Measurements from ENCODE around the gene WEE2. TPM values are rescaled to one million over a fixed set of nuclear protein-coding genes. Genes with fewer than 3 reads are reported as not detected.

The WEE2 gene
- total and polyA plus RNA-seq, 9 of the 15 experiments (the other 6 are each of a cell fraction or from before 2014, with no cell fraction given): not detected

GRCh38 chr7:141776374-141776773 lies 68.2 kb downstream of the WEE2 start, which contains the start of gene TAS2R4:
TAS2R4 (plus strand) TSS chr7:141776674; CDS start chr7:141778489, 1,815 bp downstream.
- Histone ChIP-seq H3K4me1 (replicated peaks in 1 of 2; ENCODE audit: control insufficient read depth in 2 of 2, insufficient read depth in 2 of 2, low read length in 2 of 2) (no peaks in the 10 kb centered on the region), H3K9me3 (replicated peaks; ENCODE audit: control insufficient read depth, insufficient read depth, low read depth, low read length) (no peaks in the 10 kb centered on the region), H3K36me3 (ENCODE audit: control insufficient read depth, insufficient read depth, low read length) (peaks cover 42% of the 10 kb centered on the region), H3K9ac (ENCODE audit: insufficient read depth in 1 of 2, low read depth in 2 of 2, low read length in 2 of 2) (no peak within 1 kb of the TSS), H3K4me3 (no peak within 1 kb of the TSS), H3K4me2 (ENCODE audit: insufficient read depth, low read length) (no peak within 1 kb of the TSS), H3K27ac (ENCODE audit: extremely low read depth, low read depth, low read length) (no peak within 1 kb of the TSS), H2AFZ (ENCODE audit: low read depth, low read length) (no peak within 1 kb of the TSS), H4K20me1 (replicated peaks; ENCODE audit: control insufficient read depth, insufficient read depth, low read length) (no peaks in the 10 kb centered on the region), H3K27me3 (ENCODE audit: control insufficient read depth in 2 of 2, insufficient read depth in 2 of 2, low read length in 2 of 2) (no peaks in the 10 kb centered on the region), H3K79me2 (ENCODE audit: control insufficient read depth, insufficient read depth, low read length) (no peaks in the 10 kb centered on the region), H3K9me1 (ENCODE audit: control insufficient read depth, insufficient read depth, low read length) (no peaks in the 10 kb centered on the region)
- intact Hi-C loops (cut with micrococcal nuclease) (no loop called here), in situ Hi-C loops (cut with MboI) (no loop called here)
- ChIA-PET POLR2A (no interaction called here), CTCF (ENCODE audit: low intra/inter-chr PET ratio) (no interaction called here)
- BruUV-seq (replicated peaks): no TSS peak
- ATAC-seq (no peak), DNase-seq (ENCODE audit: extremely low read depth in 1 of 4, low spot score in 3 of 4) (no peak), FAIRE-seq (no peak)
- WGBS (ENCODE audit: insufficient coverage, low coverage, missing lambda C conversion rate): 87% methylated on average over 1 of the region's 1 CpG
- no peak for TF ChIP-seq ZNF695 (CRISPR knock-in tag; IDR thresholded peaks at IDR 0.05)
- TF ChIP-seq ADNP (tag; IDR thresholded peaks at IDR 0.05): no peak
- TF ChIP-seq KDM1A (IDR thresholded peaks at IDR 0.05): no peak
- TF ChIP-seq XRCC3 (IDR thresholded peaks at IDR 0.05): no peak
- TF ChIP-seq TRIM28 (IDR thresholded peaks at IDR 0.05): no peak
- TF ChIP-seq, protein P1, sequence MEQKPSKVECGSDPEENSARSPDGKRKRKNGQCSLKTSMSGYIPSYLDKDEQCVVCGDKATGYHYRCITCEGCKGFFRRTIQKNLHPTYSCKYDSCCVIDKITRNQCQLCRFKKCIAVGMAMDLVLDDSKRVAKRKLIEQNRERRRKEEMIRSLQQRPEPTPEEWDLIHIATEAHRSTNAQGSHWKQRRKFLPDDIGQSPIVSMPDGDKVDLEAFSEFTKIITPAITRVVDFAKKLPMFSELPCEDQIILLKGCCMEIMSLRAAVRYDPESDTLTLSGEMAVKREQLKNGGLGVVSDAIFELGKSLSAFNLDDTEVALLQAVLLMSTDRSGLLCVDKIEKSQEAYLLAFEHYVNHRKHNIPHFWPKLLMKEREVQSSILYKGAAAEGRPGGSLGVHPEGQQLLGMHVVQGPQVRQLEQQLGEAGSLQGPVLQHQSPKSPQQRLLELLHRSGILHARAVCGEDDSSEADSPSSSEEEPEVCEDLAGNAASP (IDR thresholded peaks at IDR 0.05): no peak
- TF ChIP-seq ZNF75A (CRISPR knock-in tag; IDR thresholded peaks at IDR 0.05): no peak
- no peak for TF ChIP-seq ZNF740 (CRISPR knock-in tag; IDR thresholded peaks at IDR 0.05)
- no peak for TF ChIP-seq ZNF740 (tag; IDR thresholded peaks at IDR 0.05)
- TF ChIP-seq ZFX (CRISPR knock-in tag; IDR thresholded peaks at IDR 0.05): no peak
- TF ChIP-seq USF1 (CRISPR knock-in tag; IDR thresholded peaks at IDR 0.05): no peak
- no peak for TF ChIP-seq ZFP30 (CRISPR knock-in tag; IDR thresholded peaks at IDR 0.05; ENCODE audit: borderline replicate concordance)
- no peak for TF ChIP-seq TEAD4 (IDR thresholded peaks at IDR 0.05; ENCODE audit: low read length)
- TF ChIP-seq TEAD4 (CRISPR knock-in tag; IDR thresholded peaks at IDR 0.05; ENCODE audit: borderline replicate concordance): no peak
- TF ChIP-seq, protein P2, sequence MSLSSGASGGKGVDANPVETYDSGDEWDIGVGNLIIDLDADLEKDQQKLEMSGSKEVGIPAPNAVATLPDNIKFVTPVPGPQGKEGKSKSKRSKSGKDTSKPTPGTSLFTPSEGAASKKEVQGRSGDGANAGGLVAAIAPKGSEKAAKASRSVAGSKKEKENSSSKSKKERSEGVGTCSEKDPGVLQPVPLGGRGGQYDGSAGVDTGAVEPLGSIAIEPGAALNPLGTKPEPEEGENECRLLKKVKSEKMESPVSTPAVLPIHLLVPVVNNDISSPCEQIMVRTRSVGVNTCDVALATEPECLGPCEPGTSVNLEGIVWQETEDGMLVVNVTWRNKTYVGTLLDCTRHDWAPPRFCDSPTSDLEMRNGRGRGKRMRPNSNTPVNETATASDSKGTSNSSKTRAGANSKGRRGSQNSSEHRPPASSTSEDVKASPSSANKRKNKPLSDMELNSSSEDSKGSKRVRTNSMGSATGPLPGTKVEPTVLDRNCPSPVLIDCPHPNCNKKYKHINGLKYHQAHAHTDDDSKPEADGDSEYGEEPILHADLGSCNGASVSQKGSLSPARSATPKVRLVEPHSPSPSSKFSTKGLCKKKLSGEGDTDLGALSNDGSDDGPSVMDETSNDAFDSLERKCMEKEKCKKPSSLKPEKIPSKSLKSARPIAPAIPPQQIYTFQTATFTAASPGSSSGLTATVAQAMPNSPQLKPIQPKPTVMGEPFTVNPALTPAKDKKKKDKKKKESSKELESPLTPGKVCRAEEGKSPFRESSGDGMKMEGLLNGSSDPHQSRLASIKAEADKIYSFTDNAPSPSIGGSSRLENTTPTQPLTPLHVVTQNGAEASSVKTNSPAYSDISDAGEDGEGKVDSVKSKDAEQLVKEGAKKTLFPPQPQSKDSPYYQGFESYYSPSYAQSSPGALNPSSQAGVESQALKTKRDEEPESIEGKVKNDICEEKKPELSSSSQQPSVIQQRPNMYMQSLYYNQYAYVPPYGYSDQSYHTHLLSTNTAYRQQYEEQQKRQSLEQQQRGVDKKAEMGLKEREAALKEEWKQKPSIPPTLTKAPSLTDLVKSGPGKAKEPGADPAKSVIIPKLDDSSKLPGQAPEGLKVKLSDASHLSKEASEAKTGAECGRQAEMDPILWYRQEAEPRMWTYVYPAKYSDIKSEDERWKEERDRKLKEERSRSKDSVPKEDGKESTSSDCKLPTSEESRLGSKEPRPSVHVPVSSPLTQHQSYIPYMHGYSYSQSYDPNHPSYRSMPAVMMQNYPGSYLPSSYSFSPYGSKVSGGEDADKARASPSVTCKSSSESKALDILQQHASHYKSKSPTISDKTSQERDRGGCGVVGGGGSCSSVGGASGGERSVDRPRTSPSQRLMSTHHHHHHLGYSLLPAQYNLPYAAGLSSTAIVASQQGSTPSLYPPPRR (CRISPR knock-in tag; IDR thresholded peaks at IDR 0.05; ENCODE audit: borderline replicate concordance): no peak
- no peak for TF ChIP-seq DACH1 (IDR thresholded peaks at IDR 0.05; ENCODE audit: partially characterized antibody)
- no peak for TF ChIP-seq POLR2G (IDR thresholded peaks at IDR 0.05; ENCODE audit: low read depth, low read length)
- TF ChIP-seq KLF10 (CRISPR knock-in tag; IDR thresholded peaks at IDR 0.05): no peak

Measured in K562 (cell line).